NOMO-1 treated with dmso at 0.1 percent for 144 hours (cell line): Measurements from ENCODE around the gene ZNF692.
"Not testable (repeated sequence)": the region's sequence is repeated elsewhere in the genome, so short reads cannot be mapped to it uniquely, and the experiment has no call there.

Experiments used
- DNase-seq: peaks from one replicate; lab custom pipeline; 2025; ENCODE audit not compliant: unreplicated experiment; lab: John Stamatoyannopoulos, UW

Gene ZNF692

DNA sequence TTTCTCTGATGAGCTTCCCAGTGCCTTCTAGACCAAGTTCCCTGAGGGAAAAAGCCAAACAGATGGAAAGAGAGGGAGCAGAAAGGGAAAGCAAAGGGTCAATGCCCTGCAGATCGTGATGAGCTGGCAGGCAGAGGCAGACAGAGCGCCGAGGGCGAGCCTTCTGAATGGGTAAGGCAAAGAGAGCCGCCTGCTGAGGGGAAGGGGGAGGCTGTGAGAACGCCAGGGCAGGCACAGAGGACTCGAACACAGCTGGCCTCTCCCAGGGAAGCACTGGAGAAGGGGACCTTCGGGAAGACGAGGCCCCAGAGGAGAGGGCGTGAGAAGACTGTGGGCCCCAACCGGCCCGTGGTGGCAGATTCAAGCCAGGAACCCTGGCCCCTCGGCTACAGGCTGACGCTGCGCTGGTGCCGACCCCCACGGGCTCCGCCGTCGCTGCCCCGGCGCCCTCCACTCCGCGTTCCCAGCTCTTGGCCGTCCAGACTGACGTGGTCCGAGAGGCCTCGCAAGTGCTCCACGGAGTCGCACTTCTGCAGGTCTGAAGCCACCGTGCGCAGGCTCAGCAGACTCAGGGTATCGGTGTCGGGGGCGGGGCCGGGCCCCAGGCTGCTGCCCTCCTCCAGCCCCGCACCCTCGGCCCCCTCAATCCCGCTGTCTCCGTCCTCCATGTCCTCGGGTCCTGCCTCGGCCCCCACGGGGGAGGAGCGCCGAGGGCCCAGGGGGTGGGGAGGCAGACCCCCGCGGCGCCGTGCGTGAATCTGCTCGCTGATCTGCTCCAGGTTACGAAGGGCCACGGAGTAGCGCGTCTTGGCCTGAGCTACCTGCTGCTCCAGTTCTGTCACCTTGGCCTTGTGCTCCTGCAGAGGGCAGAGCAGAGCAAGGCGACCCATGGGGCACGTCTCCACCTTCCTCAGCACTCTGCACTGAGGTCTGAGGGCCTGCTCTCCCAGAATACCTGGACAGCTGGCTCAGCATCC, 47.1 kb downstream of the ZNF692 start:
- DNase-seq, result no peak

GRCh38 chr1:248810727-248811513, 48.0 kb downstream of the ZNF692 start:
- no peak for DNase-seq

DNA sequence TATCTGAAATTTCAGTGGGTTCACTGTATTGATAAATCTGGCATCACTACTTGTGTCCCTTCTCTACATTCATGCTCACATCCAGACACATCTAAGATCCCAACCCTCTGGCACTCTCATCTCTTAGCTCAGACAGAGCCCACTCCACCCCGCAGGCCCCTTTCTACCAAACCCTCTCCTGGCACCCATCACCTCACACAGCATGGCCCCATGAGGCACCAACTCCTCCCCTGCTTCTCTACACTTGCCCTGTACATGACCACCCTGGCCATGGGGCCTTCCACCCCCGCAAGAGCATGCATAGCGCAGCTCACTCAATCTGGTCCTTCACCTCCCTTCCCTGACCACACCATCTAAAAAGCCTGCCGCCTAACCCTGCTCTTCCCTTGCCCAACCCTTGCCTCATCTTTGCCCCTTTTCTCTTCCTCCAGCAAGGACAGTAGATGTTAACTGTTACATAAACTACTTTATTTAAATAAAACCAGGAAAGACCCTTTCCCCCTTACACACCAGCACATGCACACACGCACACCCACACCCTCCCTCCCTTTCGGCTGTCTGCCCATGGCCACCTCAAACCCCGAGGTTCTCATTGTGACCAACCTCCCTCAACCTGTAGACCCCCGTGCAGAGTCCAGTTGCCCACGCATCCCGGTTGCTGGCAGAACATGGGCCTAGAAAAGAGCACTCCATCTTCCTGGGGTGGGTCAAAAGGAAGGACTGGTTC, 48.7 kb downstream of the ZNF692 start:
- no peak for DNase-seq

GRCh38 chr1:248808876-248809275, 50.0 kb downstream of the ZNF692 start:
- no peak for DNase-seq

- DNase-seq, result peak; percentile 66
Measured at GRCh38 chr1:248807067-248807737, 51.7 kb downstream of the ZNF692 start.

DNA sequence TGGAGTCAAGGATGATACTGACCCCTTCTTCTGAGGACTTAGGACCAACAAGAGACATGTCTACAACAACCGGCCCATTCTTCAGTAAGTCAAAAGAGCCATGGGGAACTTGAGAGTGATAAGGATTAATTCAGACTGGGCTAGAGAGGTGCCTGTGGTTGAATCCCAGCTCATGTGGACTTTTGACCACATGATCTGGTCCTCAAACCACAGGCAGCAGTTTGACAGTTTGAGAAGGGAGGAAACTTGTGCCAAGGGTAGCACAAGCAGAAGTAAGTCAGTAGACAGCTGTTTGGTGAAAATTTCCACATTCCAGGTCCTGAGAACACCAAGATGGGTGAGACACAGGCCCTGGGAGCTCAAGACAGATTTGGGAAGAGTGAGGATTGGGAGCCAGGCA, 53.0 kb downstream of the ZNF692 start:
- DNase-seq, result peak; percentile 93

GRCh38 chr1:248804771-248805681, 53.9 kb downstream of the ZNF692 start:
- peak; percentile 94 for DNase-seq

DNA sequence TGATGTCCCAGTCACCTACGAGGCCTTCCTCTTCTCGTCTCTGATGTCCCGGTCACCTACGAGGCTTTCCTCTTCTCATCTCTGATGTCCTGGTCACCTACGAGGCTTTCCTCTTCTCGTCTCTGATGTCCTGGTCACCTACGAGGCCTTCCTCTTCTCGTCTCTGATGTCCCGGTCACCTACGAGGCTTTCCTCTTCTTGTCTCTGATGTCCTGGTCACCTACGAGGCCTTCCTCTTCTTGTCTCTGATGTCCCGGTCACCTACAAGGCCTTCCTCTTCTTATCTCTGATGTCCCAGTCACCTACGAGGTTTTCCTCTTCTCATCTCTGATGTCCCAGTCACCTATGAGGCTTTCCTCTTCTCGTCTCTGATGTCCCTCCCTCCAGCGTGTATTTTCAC, 55.4 kb downstream of the ZNF692 start:
- not testable (repeated sequence) for DNase-seq

DNA sequence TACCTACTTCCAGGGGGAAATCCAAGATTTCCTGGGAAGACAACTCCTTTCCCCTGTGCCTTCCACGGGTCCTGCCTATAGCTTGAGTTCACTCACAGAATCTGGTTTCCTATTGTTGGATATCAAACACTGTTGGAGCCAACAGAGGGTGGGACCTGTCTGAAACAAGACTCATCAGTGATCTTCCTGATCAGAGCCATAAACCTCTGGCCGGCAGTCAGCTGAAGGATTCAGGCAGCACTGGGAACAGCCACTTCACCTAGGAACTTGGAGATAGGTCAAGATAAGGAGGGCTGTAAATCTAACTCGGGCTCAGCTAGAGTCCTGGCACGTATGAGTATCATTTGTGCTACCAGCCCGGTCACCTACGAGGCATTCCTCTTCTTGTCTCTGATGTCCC, 56.4 kb downstream of the ZNF692 start:
- DNase-seq, result no peak

GRCh38 chr1:248800459-248800858, 58.4 kb downstream of the ZNF692 start:
- no peak for DNase-seq
